Ishikawa (cell line): ENCODE data around the gene MINDY1.

Source experiments
- CEBPB ChIP-seq: IDR thresholded peaks from 2 replicates; pipeline ENCODE4 v1.6.1; 2012
- CREB1 ChIP-seq: IDR thresholded peaks from 2 replicates; pipeline ENCODE4 v1.6.1; 2012; ENCODE audit warnings: low read depth
- EGR1 ChIP-seq: IDR thresholded peaks from 2 replicates; pipeline ENCODE4 v1.6.1; 2012
- EP300 ChIP-seq: IDR thresholded peaks from 2 replicates; pipeline ENCODE4 v1.6.1; 2012; ENCODE audit warnings: borderline replicate concordance
- FOXM1 ChIP-seq: IDR thresholded peaks from 2 replicates; pipeline ENCODE4 v1.6.1; 2012; ENCODE audit warnings: low read depth, borderline replicate concordance
- MAX ChIP-seq: IDR thresholded peaks from 2 replicates; pipeline ENCODE4 v1.6.1; 2012
- NFIC ChIP-seq: IDR thresholded peaks from 2 replicates; pipeline ENCODE4 v1.6.1; 2012
- RAD21 ChIP-seq: IDR thresholded peaks from 2 replicates; pipeline ENCODE4 v1.6.1; 2012; ENCODE audit warnings: low read depth
- REST ChIP-seq: IDR thresholded peaks from 2 replicates; pipeline ENCODE4 v1.6.1; 2012; ENCODE audit warnings: low read depth, mild to moderate bottlenecking
- TAF1 ChIP-seq: IDR thresholded peaks from 2 replicates; pipeline ENCODE4 v1.6.1; 2012; ENCODE audit warnings: low read depth, mild to moderate bottlenecking
- TCF12 ChIP-seq: IDR thresholded peaks from 2 replicates; pipeline ENCODE4 v1.6.1; 2012; ENCODE audit warnings: low read depth
- TEAD4 ChIP-seq: IDR thresholded peaks from 2 replicates; pipeline ENCODE4 v1.6.1; 2012
- YY1 ChIP-seq: IDR thresholded peaks from 2 replicates; pipeline ENCODE4 v1.6.1; 2012; ENCODE audit warnings: low read depth
- ZBTB7A ChIP-seq: IDR thresholded peaks from 2 replicates; pipeline ENCODE4 v1.6.1; 2012; ENCODE audit warnings: low read depth
- TF ChIP-seq, protein P1 (sequence below): IDR thresholded peaks from 2 replicates; pipeline ENCODE4 v1.6.1; 2012

MINDY1 gene

GRCh38 chr1:151026460-151026859 lies 19.8 kb upstream of the MINDY1 start:
- no peak for TF ChIP-seq TEAD4
- TF ChIP-seq YY1, result no peak
- TF ChIP-seq, protein P1, sequence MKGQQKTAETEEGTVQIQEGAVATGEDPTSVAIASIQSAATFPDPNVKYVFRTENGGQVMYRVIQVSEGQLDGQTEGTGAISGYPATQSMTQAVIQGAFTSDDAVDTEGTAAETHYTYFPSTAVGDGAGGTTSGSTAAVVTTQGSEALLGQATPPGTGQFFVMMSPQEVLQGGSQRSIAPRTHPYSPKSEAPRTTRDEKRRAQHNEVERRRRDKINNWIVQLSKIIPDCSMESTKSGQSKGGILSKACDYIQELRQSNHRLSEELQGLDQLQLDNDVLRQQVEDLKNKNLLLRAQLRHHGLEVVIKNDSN, result no peak
- no peak for TF ChIP-seq EP300
- TF ChIP-seq NFIC, result no peak
- no peak for TF ChIP-seq CREB1
- TF ChIP-seq TCF12, result no peak
- no peak for TF ChIP-seq REST
- TF ChIP-seq TAF1, result no peak
- TF ChIP-seq ZBTB7A, result no peak

DNA sequence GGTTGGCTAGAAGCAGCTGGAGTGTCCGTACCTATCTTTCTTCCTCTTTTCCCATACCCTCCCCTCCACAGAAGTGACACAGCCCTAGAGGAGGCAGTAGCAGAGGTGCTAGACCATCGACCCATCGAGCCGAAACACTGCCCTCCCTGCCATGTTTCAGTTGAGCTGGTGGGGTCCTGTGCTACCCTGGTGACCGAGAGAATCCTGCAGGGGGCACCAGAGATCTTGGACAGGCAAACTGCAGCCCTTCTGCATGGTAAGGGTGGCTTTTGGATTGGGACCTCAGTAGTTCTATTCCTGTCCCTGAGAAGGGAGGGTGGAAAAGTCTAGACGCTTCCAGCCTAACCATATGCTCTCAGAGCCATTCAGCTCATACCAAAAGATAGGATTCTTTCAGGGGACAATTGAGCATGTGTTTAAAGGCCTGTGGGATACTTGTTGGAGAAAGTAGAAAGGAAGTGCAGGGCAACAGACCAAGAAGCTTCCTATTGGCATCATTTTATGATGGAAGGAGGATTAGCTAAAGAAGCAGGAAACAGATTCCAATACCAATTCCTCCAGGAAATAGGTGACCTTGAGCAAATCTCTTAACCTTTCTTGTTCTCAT lies 17.9 kb upstream of the MINDY1 start:
- no peak for TF ChIP-seq TAF1
- 0 out of 2 replicates have a peak, but pooled peaks have one; percentile 17 for TF ChIP-seq YY1
- TF ChIP-seq RAD21, result peak; percentile 85
- TF ChIP-seq TCF12, result no peak
- TF ChIP-seq CEBPB, result no peak
- TF ChIP-seq, protein P1, result no peak
- TF ChIP-seq EP300, result no peak

- TF ChIP-seq, protein P1, result no peak
- TF ChIP-seq CREB1, result no peak
- no peak for TF ChIP-seq EP300
- no peak for TF ChIP-seq TEAD4
- no peak for TF ChIP-seq YY1
- no peak for TF ChIP-seq CEBPB
- TF ChIP-seq RAD21, result no peak
- TF ChIP-seq FOXM1, result no peak
- no peak for TF ChIP-seq EGR1
- TF ChIP-seq TCF12, result no peak
- TF ChIP-seq ZBTB7A, result no peak
- TF ChIP-seq NFIC, result no peak
- TF ChIP-seq REST, result no peak
- no peak for TF ChIP-seq MAX
- no peak for TF ChIP-seq TAF1
Observed at GRCh38 chr1:151013518-151013917, 6.8 kb upstream of the MINDY1 start.

DNA sequence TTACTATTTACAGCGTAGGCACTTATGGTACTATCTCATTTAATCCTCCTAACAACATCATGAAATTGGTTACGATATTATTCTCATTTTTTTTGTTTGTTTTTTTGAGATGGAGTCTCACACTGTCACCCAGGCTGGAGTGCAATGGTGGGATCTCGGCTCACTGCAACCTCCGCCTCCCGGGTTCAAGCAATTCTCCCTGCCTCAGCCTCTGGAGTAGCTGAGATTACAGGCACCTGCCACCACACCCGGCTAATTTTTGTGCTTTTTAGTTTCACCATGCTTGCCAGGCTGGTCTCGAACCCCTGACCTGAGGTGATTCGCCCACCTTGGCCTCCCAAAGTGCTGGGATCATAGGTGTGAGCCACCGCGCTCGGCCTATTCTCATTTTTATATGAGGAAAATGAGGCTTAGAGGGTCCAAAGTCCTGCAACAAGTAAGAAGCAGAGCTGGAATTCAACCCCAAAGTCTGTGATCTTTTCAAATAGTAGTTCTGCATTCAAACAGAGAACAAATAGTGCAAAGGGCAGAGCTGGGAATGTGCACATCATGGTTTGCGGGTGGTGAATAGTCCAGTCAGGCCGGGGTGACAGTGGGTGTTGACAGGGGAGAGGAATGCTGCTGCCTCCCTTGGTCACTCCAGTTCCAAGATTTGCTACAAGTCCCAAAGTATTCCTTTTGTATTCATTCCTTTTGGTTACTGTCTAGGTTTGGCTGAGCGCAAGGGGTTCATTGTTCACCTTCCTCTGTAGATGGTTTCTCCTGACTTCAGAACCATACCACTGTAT lies 6.2 kb upstream of the MINDY1 start:
- TF ChIP-seq EP300 (no peak), NFIC (no peak), TAF1 (no peak), FOXM1 (no peak), ZBTB7A (no peak), CEBPB (no peak), REST (no peak), YY1 (no peak), CREB1 (no peak), TEAD4 (no peak), TCF12 (no peak), MAX (no peak), RAD21 (no peak), EGR1 (no peak)
- TF ChIP-seq, protein P1, result no peak
